GM23248 (cell line): ENCODE data around the gene TELO2. TPM values are rescaled to one million over a fixed set of nuclear protein-coding genes. Genes with fewer than 3 reads are reported as not detected.
"Not testable (repeated sequence)": the region's sequence is repeated elsewhere in the genome, so short reads cannot be mapped to it uniquely, and the experiment has no call there.

Experiments used
- DNase-seq: peaks from one replicate; pipeline ENCODE4 v3.0.0-alpha.2; 2015
- H2AFZ ChIP-seq: fragments of 200-600 bp; sonication (generic); 2 replicates; pipeline ENCODE4 v1.6.1; 2016; ENCODE audit warnings: antibody characterized with exemption
- H3F3A ChIP-seq: fragments of 200-600 bp; sonication (generic); 2 replicates; pipeline ENCODE4 v1.6.1; 2016; ENCODE audit warnings: mild to moderate bottlenecking, antibody characterized with exemption, mixed run types; ENCODE audit not compliant: insufficient read depth
- H3K27ac ChIP-seq: fragments of 200-600 bp; sonication (generic); 2 replicates; pipeline ENCODE4 v1.5.1; 2016; ENCODE audit warnings: mild to moderate bottlenecking
- H3K27me3 ChIP-seq: fragments of 200-600 bp; sonication (generic); replicated peaks from 2 replicates; pipeline ENCODE4 v1.6.1; 2016; ENCODE audit warnings: mild to moderate bottlenecking; ENCODE audit not compliant: insufficient read depth
- H3K36me3 ChIP-seq: fragments of 200-600 bp; sonication (generic); 2 replicates; pipeline ENCODE4 v1.6.1; 2016; ENCODE audit warnings: low read depth, mild to moderate bottlenecking
- H3K4me1 ChIP-seq: fragments of 200-600 bp; sonication (generic); 2 replicates; pipeline ENCODE4 v1.6.1; 2016; ENCODE audit warnings: mild to moderate bottlenecking; ENCODE audit not compliant: insufficient read depth
- H3K4me2 ChIP-seq: fragments of 200-600 bp; sonication (generic); one replicate; pipeline ENCODE4 v1.6.1; 2016; ENCODE audit warnings: mild to moderate bottlenecking; ENCODE audit not compliant: unreplicated experiment
- H3K4me3 ChIP-seq: fragments of 200-600 bp; sonication (generic); 2 replicates; pipeline ENCODE4 v1.5.1; 2016; ENCODE audit warnings: mild to moderate bottlenecking
- H3K79me2 ChIP-seq: fragments of 200-600 bp; sonication (generic); 2 replicates; pipeline ENCODE4 v1.6.1; 2016; ENCODE audit warnings: mild to moderate bottlenecking; ENCODE audit not compliant: insufficient read depth
- H3K9ac ChIP-seq: fragments of 200-600 bp; sonication (generic); 2 replicates; pipeline ENCODE4 v1.6.1; 2016; ENCODE audit warnings: mild to moderate bottlenecking
- H3K9me2 ChIP-seq: fragments of 200-600 bp; sonication (generic); 2 replicates; pipeline ENCODE4 v1.6.1; 2016; ENCODE audit warnings: mixed run types, mild to moderate bottlenecking, moderate library complexity; ENCODE audit not compliant: insufficient read depth
- H3K9me3 ChIP-seq: fragments of 200-600 bp; sonication (generic); one replicate; pipeline ENCODE4 v1.6.1; 2017; ENCODE audit warnings: low read depth
- H4K20me1 ChIP-seq: fragments of 200-600 bp; sonication (generic); 2 replicates; pipeline ENCODE4 v1.6.0; 2016; ENCODE audit not compliant: insufficient read depth
- EZH2 ChIP-seq: fragments of 200-600 bp; sonication (generic); IDR thresholded peaks from 2 replicates; pipeline ENCODE4 v1.6.1; 2018; ENCODE audit warnings: antibody characterized with exemption, mild to moderate bottlenecking; ENCODE audit not compliant: insufficient read depth, poor library complexity, severe bottlenecking
- EZH2phosphoT487 ChIP-seq: fragments of 200-600 bp; sonication (generic); IDR thresholded peaks from 2 replicates; pipeline ENCODE4 v1.6.1; 2018; ENCODE audit warnings: antibody characterized with exemption, moderate library complexity, mild to moderate bottlenecking, low read depth; ENCODE audit not compliant: insufficient read depth
- WGBS, 2 experiments: methylation state at CpG; one replicate each; pipeline ENCODE4 v1.1.6; 2015 to 2017; ENCODE audit warnings: low lambda C conversion rate in 2 of 2, low coverage in 1 of 2; ENCODE audit errors: missing lambda C conversion rate in 2 of 2; 5-methylcytosine and 5-hydroxymethylcytosine counted together
- in situ Hi-C: fragments of 300-500 bp; cut with MboI; formaldehyde crosslinking; loops from 2 replicates; pipeline ENCODE4 v1.15.0; 2020
- polyA plus RNA-seq: library from polyadenylated mRNA; unstranded; fragments of >200 nt; fragmentation: Nextera tagmentation; extraction: Ambion mirVana; gene quantifications from 2 replicates; pipeline ENCODE4 v1.2.1, GENCODE V29; 2016
- total RNA-seq: library from RNA; depleted of rRNA; stranded (reverse); fragments of >200 nt; shearing (Covaris generic); gene quantifications from 2 replicates; pipeline ENCODE4 v1.2.3, GENCODE V29; 2014

The TELO2 gene
- total and polyA plus RNA-seq, 2 experiments from 2014 or later = 29.3 to 30.5 TPM

DNA sequence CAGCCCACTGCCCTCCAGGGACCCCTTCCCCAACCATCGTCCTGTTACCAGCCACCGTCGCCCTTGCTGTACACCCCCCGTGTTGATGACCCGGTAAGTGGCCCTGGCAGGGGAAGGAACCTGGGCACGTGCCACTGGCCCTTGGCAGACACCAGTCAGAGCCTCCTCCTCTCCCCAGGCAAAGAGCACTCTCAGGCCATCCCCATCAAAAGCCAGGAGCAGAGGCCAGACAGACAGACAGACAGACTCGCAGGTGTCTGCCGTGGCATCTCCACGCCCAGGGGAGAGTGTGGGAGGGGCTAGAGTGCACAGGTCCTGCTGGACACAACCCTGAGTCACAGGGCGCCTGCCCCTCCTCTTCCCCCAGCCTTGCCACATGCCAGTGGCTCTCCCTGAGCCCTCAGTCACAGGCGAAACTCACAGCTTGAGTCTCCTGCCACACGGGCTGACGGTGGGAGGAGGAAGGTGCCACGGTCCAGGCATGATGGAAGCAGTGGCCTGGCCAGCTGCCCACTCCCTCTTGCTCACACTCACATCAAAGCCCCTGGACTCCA lies 26.1 kb upstream of the TELO2 start:
- no peaks in the 10 kb centered on the region for H3K9me3 ChIP-seq
- WGBS, 2 experiments = 84 to 90% methylated on average over 14 of the region's 14 CpGs
- H2AFZ ChIP-seq = no peak overlapping the region
- no peak overlapping the region for H3K9ac ChIP-seq
- H3K27me3 ChIP-seq = no peaks in the 10 kb centered on the region
- no peaks in the 10 kb centered on the region for H3K9me2 ChIP-seq
- no peaks in the 10 kb centered on the region for H3F3A ChIP-seq
- H3K4me1 ChIP-seq = peaks cover 8% of the 10 kb centered on the region
- no peak overlapping the region for H3K4me3 ChIP-seq
- in situ Hi-C loops = no loop called here
- H4K20me1 ChIP-seq = no peaks in the 10 kb centered on the region
- H3K27ac ChIP-seq = no peak overlapping the region
- no peak for TF ChIP-seq EZH2phosphoT487
- TF ChIP-seq EZH2 = no peak
- no peak overlapping the region for H3K4me2 ChIP-seq
- DNase-seq = no peak
- H3K36me3 ChIP-seq = no peaks in the 10 kb centered on the region
- peaks cover 51% of the 10 kb centered on the region for H3K79me2 ChIP-seq

DNA sequence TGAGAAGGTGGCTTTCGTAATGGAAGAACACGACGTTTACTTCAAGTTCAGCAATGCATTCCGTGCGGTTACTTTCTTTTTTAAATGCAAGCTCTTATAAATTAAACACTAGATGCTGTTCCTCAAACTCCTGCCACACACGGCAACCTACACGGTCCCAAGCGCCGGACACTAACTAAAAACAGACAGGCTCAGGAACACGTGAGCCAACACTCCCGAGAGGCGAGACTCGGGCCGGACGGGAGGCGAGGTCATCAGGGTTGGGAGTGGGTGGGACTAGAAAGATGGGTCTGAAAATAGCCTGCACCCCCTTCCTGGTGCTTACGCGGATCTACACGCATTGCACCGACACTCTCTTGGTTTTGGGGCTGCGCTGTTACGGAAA lies 24.7 kb upstream of the TELO2 start:
- no peak for DNase-seq
- Histone ChIP-seq H3K9ac (no peak overlapping the region), H3K27ac (no peak overlapping the region), H3K4me1 (peaks cover 14% of the 10 kb centered on the region), H2AFZ (no peak overlapping the region), H4K20me1 (no peaks in the 10 kb centered on the region), H3K36me3 (no peaks in the 10 kb centered on the region), H3K9me2 (no peaks in the 10 kb centered on the region), H3K4me2 (no peak overlapping the region), H3K79me2 (peaks cover 65% of the 10 kb centered on the region), H3K27me3 (no peaks in the 10 kb centered on the region), H3K9me3 (no peaks in the 10 kb centered on the region), H3K4me3 (no peak overlapping the region), H3F3A (no peaks in the 10 kb centered on the region)
- in situ Hi-C loops = no loop called here
- WGBS, 2 experiments = 76 to 80% methylated on average over 22 of the region's 22 CpGs
- TF ChIP-seq EZH2phosphoT487 = no peak
- no peak for TF ChIP-seq EZH2

DNA sequence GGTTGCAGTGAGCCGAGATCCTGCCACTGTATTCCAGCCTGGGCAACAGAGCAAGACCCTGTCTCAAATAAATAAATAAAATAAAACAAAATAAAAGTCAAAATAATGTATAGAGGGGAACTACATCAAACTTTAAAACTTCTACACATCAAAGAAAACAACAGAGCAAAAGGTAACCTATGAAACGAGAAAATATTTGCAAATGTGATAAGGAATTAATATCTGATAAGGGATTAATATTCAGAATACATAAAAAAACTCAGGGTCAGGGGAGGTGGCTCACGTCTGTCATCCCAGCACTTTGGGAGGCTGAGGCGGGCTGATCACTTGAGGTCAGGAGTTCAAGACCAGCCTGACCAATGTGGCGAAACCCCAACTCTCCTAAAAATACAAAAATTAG lies 24.0 kb upstream of the TELO2 start:
- H3K9ac ChIP-seq, H3K9me3 ChIP-seq, H3K36me3 ChIP-seq, H2AFZ ChIP-seq, H3K27me3 ChIP-seq, H4K20me1 ChIP-seq, H3K4me2 ChIP-seq, H3K4me3 ChIP-seq, H3K27ac ChIP-seq, H3F3A ChIP-seq, in situ Hi-C loops, H3K9me2 ChIP-seq, DNase-seq: not testable (repeated sequence)
- 68 to 73% methylated on average over 5 of the region's 5 CpGs for WGBS, 2 experiments
- Histone ChIP-seq H3K4me1 (peaks cover 19% of the 10 kb centered on the region), H3K79me2 (peaks cover 72% of the 10 kb centered on the region)

GRCh38 chr16:1469693-1470201 lies 23.4 kb upstream of the TELO2 start:
- Histone ChIP-seq H3K27ac (no peak overlapping the region), H3K4me1 (peaks cover 19% of the 10 kb centered on the region), H3K4me3 (no peak overlapping the region), H3K4me2 (no peak overlapping the region), H3K27me3 (no peaks in the 10 kb centered on the region), H2AFZ (no peak overlapping the region), H3K9me2 (no peaks in the 10 kb centered on the region), H3K9ac (no peak overlapping the region), H3F3A (no peaks in the 10 kb centered on the region), H3K36me3 (no peaks in the 10 kb centered on the region), H3K9me3 (no peaks in the 10 kb centered on the region), H3K79me2 (peaks cover 78% of the 10 kb centered on the region), H4K20me1 (no peaks in the 10 kb centered on the region)
- DNase-seq = peak; percentile 19
- in situ Hi-C loops = no loop called here
- WGBS, 2 experiments = 81 to 83% methylated on average over 20 of the region's 20 CpGs
- no peak for TF ChIP-seq EZH2
